Mesenchymal stem cell (in vitro differentiated cells and primary cell): ENCODE data around the gene CFHR1. TPM values are rescaled to one million over a fixed set of nuclear protein-coding genes. Genes with fewer than 3 reads are reported as not detected.
"Not testable (repeated sequence)": the region's sequence is repeated elsewhere in the genome, so short reads cannot be mapped to it uniquely, and the experiment has no call there.

ENCODE experiments used
- DNase-seq: peaks from one replicate; pipeline ENCODE4 v3.0.0-alpha.2; 2013
- H2AFZ ChIP-seq: one replicate; pipeline ENCODE4 v1.6.1; 2013; ENCODE audit warnings: low read depth, mild to moderate bottlenecking, control low read depth, inconsistent platforms, low read length, moderate library complexity
- H2AK5ac ChIP-seq: 2 replicates; pipeline ENCODE4 v1.6.1; 2013; ENCODE audit warnings: low read length, moderate library complexity, mild to moderate bottlenecking, inconsistent platforms; ENCODE audit not compliant: severe bottlenecking
- H2BK120ac ChIP-seq: one replicate; pipeline ENCODE4 v1.6.1; 2013; ENCODE audit warnings: low read depth, mild to moderate bottlenecking, inconsistent platforms, low read length, moderate library complexity
- H2BK12ac ChIP-seq, 2 experiments: one replicate each; pipeline ENCODE4 v1.6.1; 2013; ENCODE audit warnings: inconsistent platforms in 2 of 2, low read length in 2 of 2, mild to moderate bottlenecking in 2 of 2, moderate library complexity in 2 of 2, control low read depth in 1 of 2
- H2BK15ac ChIP-seq: one replicate; pipeline ENCODE4 v1.6.1; 2013; ENCODE audit warnings: mild to moderate bottlenecking, low read depth, inconsistent platforms; ENCODE audit not compliant: poor library complexity, severe bottlenecking
- H2BK5ac ChIP-seq: 2 replicates; pipeline ENCODE4 v1.6.1; 2013; ENCODE audit warnings: low read depth, mild to moderate bottlenecking, low read length, control low read depth, inconsistent platforms; ENCODE audit not compliant: poor library complexity, severe bottlenecking
- H3K14ac ChIP-seq, 2 experiments: one replicate each; pipeline ENCODE4 v1.6.1; 2013; ENCODE audit warnings: inconsistent platforms in 2 of 2, low read length in 2 of 2, control low read depth in 1 of 2, mild to moderate bottlenecking in 1 of 2, moderate library complexity in 1 of 2
- H3K18ac ChIP-seq, 2 experiments: one replicate each; pipeline ENCODE4 v1.6.1; 2013; ENCODE audit warnings: inconsistent platforms in 2 of 2, low read length in 2 of 2, control low read depth in 1 of 2, low read depth in 1 of 2, mild to moderate bottlenecking in 1 of 2
- H3K23ac ChIP-seq, 2 experiments: one replicate each; pipeline ENCODE4 v1.6.1; 2013; ENCODE audit warnings: inconsistent platforms in 2 of 2, low read length in 2 of 2, mild to moderate bottlenecking in 2 of 2, moderate library complexity in 2 of 2, control low read depth in 1 of 2
- H3K27ac ChIP-seq: 2 replicates; pipeline ENCODE4 v1.5.1; 2013; ENCODE audit warnings: mild to moderate bottlenecking, moderate library complexity, low read length, control low read depth, inconsistent platforms; ENCODE audit not compliant: poor library complexity, severe bottlenecking
- H3K27me3 ChIP-seq, 2 experiments: 2 replicates each; pipeline versions ENCODE4 v1.6.1 to v1.7.0; 2013; ENCODE audit warnings: low read length in 2 of 2, mild to moderate bottlenecking in 2 of 2, moderate library complexity in 2 of 2, control low read depth in 1 of 2, inconsistent platforms in 1 of 2; ENCODE audit not compliant: control insufficient read depth in 1 of 2, insufficient read depth in 1 of 2
- H3K36me3 ChIP-seq, 2 experiments: 2 replicates each; pipeline versions ENCODE4 v1.6.1 to v1.7.0; 2013; ENCODE audit warnings: low read length in 2 of 2, control low read depth in 1 of 2, inconsistent platforms in 1 of 2, low read depth in 1 of 2, mild to moderate bottlenecking in 1 of 2; ENCODE audit not compliant: insufficient read depth in 2 of 2, control insufficient read depth in 1 of 2
- H3K4ac ChIP-seq, 2 experiments: one replicate each; pipeline ENCODE4 v1.6.1; 2013; ENCODE audit warnings: inconsistent platforms in 2 of 2, low read length in 2 of 2, mild to moderate bottlenecking in 2 of 2, moderate library complexity in 2 of 2, control low read depth in 1 of 2, low read depth in 1 of 2
- H3K4me1 ChIP-seq: 2 replicates; pipeline ENCODE4 v1.6.1; 2013; ENCODE audit warnings: low read depth, low read length, control low read depth; ENCODE audit not compliant: control insufficient read depth, insufficient read depth
- H3K4me2 ChIP-seq: 2 replicates; pipeline ENCODE4 v1.6.1; 2013; ENCODE audit warnings: low read length, mild to moderate bottlenecking, inconsistent platforms; ENCODE audit not compliant: poor library complexity, severe bottlenecking
- H3K4me3 ChIP-seq, 2 experiments: 2 replicates each; pipeline versions ENCODE4 v1.5.1 to v1.7.0; 2013; ENCODE audit warnings: low read length in 2 of 2, mild to moderate bottlenecking in 2 of 2, control low read depth in 1 of 2, low read depth in 1 of 2; ENCODE audit not compliant: insufficient read depth in 1 of 2
- H3K79me1 ChIP-seq: replicated peaks from 2 replicates; pipeline ENCODE4 v1.6.1; 2013; ENCODE audit warnings: mild to moderate bottlenecking, control low read depth, low read length, inconsistent platforms; ENCODE audit not compliant: poor library complexity, severe bottlenecking
- H3K9ac ChIP-seq: 2 replicates; pipeline ENCODE4 v1.7.0; 2013; ENCODE audit warnings: mild to moderate bottlenecking, low read length, moderate library complexity
- H3K9me3 ChIP-seq: 2 replicates; pipeline ENCODE4 v1.7.0; 2013; ENCODE audit warnings: mild to moderate bottlenecking, low read length; ENCODE audit not compliant: control insufficient read depth
- H4K8ac ChIP-seq: one replicate; pipeline ENCODE4 v1.6.1; 2013; ENCODE audit warnings: inconsistent platforms, mild to moderate bottlenecking, low read length, moderate library complexity
- H4K91ac ChIP-seq: one replicate; pipeline ENCODE4 v1.6.1; 2013; ENCODE audit warnings: mild to moderate bottlenecking, low read length, inconsistent platforms
- WGBS: methylation state at CpG from one replicate; pipeline ENCODE4 v1.1.7; 2013; ENCODE audit warnings: mixed read lengths; 5-methylcytosine and 5-hydroxymethylcytosine counted together
- polyA plus RNA-seq, 2 experiments: library from polyadenylated mRNA; stranded (reverse); fragments of 200-250 nt; gene quantifications; one replicate each; pipeline ENCODE4 v1.2.3, GENCODE V29; 2013

Gene CFHR1
- 0.06 TPM for polyA plus RNA-seq (2013, experiment 1 of 2)
- polyA plus RNA-seq (2013, experiment 2 of 2) = not detected

- H3K27me3 ChIP-seq, H2BK5ac ChIP-seq: not testable (repeated sequence)
- WGBS = no CpG with 5 or more reads among the region's 1 CpG
Measured at GRCh38 chr1:196819531-196819930, at the start of gene CFHR1. CFHR1 (plus strand) TSS chr1:196819731; CDS start chr1:196819845, 114 bp downstream.

GRCh38 chr1:196769823-196770222 is 49.7 kb upstream of the CFHR1 start:
- H2BK12ac ChIP-seq, H4K8ac ChIP-seq, H4K91ac ChIP-seq, H2AFZ ChIP-seq, H3K4me1 ChIP-seq, H3K36me3 ChIP-seq, H3K9me3 ChIP-seq, H3K9ac ChIP-seq, H3K79me1 ChIP-seq, DNase-seq, H3K4me3 ChIP-seq, H2BK15ac ChIP-seq, H3K4ac ChIP-seq, H2AK5ac ChIP-seq, H2BK5ac ChIP-seq, H2BK120ac ChIP-seq, H3K18ac ChIP-seq, H3K4me2 ChIP-seq, H3K27ac ChIP-seq, H3K23ac ChIP-seq, H3K14ac ChIP-seq, H3K27me3 ChIP-seq: not testable (repeated sequence)
- WGBS = 84% methylated on average over 2 of the region's 4 CpGs

More at GRCh38 chr1:196819531-196819930, at the start of gene CFHR1:
- not testable (repeated sequence) for H3K18ac ChIP-seq, H3K4ac ChIP-seq, H2AFZ ChIP-seq, H3K4me1 ChIP-seq, H2AK5ac ChIP-seq, DNase-seq, H4K91ac ChIP-seq, H2BK15ac ChIP-seq, H3K23ac ChIP-seq, H3K4me3 ChIP-seq, H2BK120ac ChIP-seq, H2BK12ac ChIP-seq, H3K9ac ChIP-seq, H4K8ac ChIP-seq, H3K4me2 ChIP-seq, H3K36me3 ChIP-seq, H3K79me1 ChIP-seq, H3K27ac ChIP-seq, H3K14ac ChIP-seq, H3K9me3 ChIP-seq

GRCh38 chr1:196773713-196774112 is 45.8 kb upstream of the CFHR1 start:
- no peak for DNase-seq
- Histone ChIP-seq H3K4ac (no peak overlapping the region), H3K36me3 (no peaks in the 10 kb centered on the region), H3K9ac (no peak overlapping the region), H2AFZ (no peak overlapping the region), H3K27ac (no peak overlapping the region), H3K79me1 (no peaks in the 10 kb centered on the region), H2AK5ac (no peak overlapping the region), H3K18ac (no peak overlapping the region), H3K9me3 (no peaks in the 10 kb centered on the region), H4K8ac (no peak overlapping the region), H3K4me1 (no peaks in the 10 kb centered on the region), H3K4me2 (no peak overlapping the region), H2BK12ac (no peak overlapping the region), H2BK120ac (no peak overlapping the region), H3K27me3 (no peaks in the 10 kb centered on the region), H2BK5ac (no peak overlapping the region), H3K4me3 (no peak overlapping the region), H3K23ac (no peak overlapping the region), H4K91ac (no peak overlapping the region), H3K14ac (no peak overlapping the region), H2BK15ac (no peak overlapping the region)
- WGBS = no CpG with 5 or more reads among the region's 1 CpG

GRCh38 chr1:196774175-196774574 is 45.4 kb upstream of the CFHR1 start:
- Histone ChIP-seq H3K14ac (no peak overlapping the region), H3K27me3 (no peaks in the 10 kb centered on the region), H3K79me1 (no peaks in the 10 kb centered on the region), H3K9ac (no peak overlapping the region), H3K9me3 (no peaks in the 10 kb centered on the region), H3K23ac (no peak overlapping the region), H3K27ac (no peak overlapping the region), H2AFZ (no peak overlapping the region), H2BK5ac (no peak overlapping the region), H3K4me1 (no peaks in the 10 kb centered on the region), H4K91ac (no peak overlapping the region), H2BK120ac (no peak overlapping the region), H2BK15ac (no peak overlapping the region), H2BK12ac (no peak overlapping the region), H3K4me2 (no peak overlapping the region), H3K4ac (no peak overlapping the region), H2AK5ac (no peak overlapping the region), H4K8ac (no peak overlapping the region), H3K4me3 (no peak overlapping the region), H3K18ac (no peak overlapping the region), H3K36me3 (no peaks in the 10 kb centered on the region)
- WGBS = 71% methylated on average over 1 of the region's 2 CpGs
- DNase-seq = no peak
